Loucy (cell line): ENCODE results near the gene TOGARAM2.

Experiments used
- CTCF ChIP-seq: fragments of 200-600 bp; sonication (generic); conservative IDR thresholded peaks from 2 replicates; pipeline ENCODE4 v1.5.1; 2014; ENCODE audit warnings: mild to moderate bottlenecking, antibody characterized with exemption, low read length
- EZH2phosphoT487 ChIP-seq: fragments of 200-600 bp; IDR thresholded peaks from 2 replicates; pipeline ENCODE4 v1.6.1; 2018; ENCODE audit warnings: antibody characterized with exemption, mild to moderate bottlenecking, moderate library complexity, borderline replicate concordance

DNA sequence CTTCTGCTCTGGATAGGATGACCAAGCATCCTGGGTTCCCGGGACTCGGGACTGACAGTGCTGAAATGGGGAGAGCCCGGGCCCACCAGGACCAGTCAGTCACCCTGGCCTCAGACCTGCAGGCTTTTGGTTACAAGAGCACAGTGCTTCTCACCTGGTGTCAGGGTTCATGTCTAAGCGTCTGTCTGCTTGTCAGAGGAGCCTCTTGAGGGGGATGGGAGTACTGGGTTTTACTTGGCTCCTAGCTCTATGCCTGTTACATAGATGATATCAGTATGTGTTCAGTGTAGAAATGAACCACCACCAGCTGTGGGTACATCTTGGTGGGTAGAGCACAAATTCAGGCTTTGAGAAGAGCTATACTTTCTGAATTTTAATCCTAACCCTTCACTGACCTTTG lies 63.4 kb downstream of the TOGARAM2 start:
- TF ChIP-seq CTCF = no peak
- TF ChIP-seq EZH2phosphoT487 = no peak
